SIG-M5 treated with dmso at 0.1 percent for 504 hours (cell line): ENCODE results near the gene LRRC15.

Experiments used
- DNase-seq: peaks from one replicate; lab custom pipeline; 2025; ENCODE audit not compliant: unreplicated experiment; lab: John Stamatoyannopoulos, UW

Gene LRRC15

GRCh38 chr3:194320744-194321243 lies 48.7 kb downstream of the LRRC15 start:
- DNase-seq: no peak

GRCh38 chr3:194320100-194320499 lies 49.4 kb downstream of the LRRC15 start:
- no peak for DNase-seq

- DNase-seq: no peak
These were observed 50.9 kb downstream of the LRRC15 start for GRCh38 chr3:194318511-194319161.

- no peak for DNase-seq
These were observed 52.6 kb downstream of the LRRC15 start for GRCh38 chr3:194316918-194317317.

GRCh38 chr3:194315965-194316361 lies 53.6 kb downstream of the LRRC15 start:
- DNase-seq: no peak

GRCh38 chr3:194315088-194315964 lies 54.2 kb downstream of the LRRC15 start:
- peak; percentile 71 for DNase-seq

GRCh38 chr3:194314388-194315068 lies 55.0 kb downstream of the LRRC15 start:
- no peak for DNase-seq

GRCh38 chr3:194313560-194314387 lies 55.8 kb downstream of the LRRC15 start:
- no peak for DNase-seq

- no peak for DNase-seq
These were observed 56.7 kb downstream of the LRRC15 start for GRCh38 chr3:194312743-194313281.

- DNase-seq: no peak
These were observed 57.3 kb downstream of the LRRC15 start for GRCh38 chr3:194312186-194312742.

- no peak for DNase-seq
These were observed 58.5 kb downstream of the LRRC15 start for GRCh38 chr3:194311000-194311399.

GRCh38 chr3:194310060-194310835 lies 59.3 kb downstream of the LRRC15 start:
- no peak for DNase-seq

- DNase-seq: no peak
These were observed 60.7 kb downstream of the LRRC15 start for GRCh38 chr3:194308601-194309449.

- DNase-seq: no peak
These were observed 61.7 kb downstream of the LRRC15 start for GRCh38 chr3:194307849-194308248.

GRCh38 chr3:194306771-194307640 lies 62.5 kb downstream of the LRRC15 start:
- DNase-seq: no peak

GRCh38 chr3:194306109-194306686 lies 63.3 kb downstream of the LRRC15 start:
- DNase-seq: no peak
